Peyer's patch (tissue), 4 donors: ENCODE data around the gene DCAF11. TPM values are rescaled to one million over a fixed set of nuclear protein-coding genes. Genes with fewer than 3 reads are reported as not detected.

Source experiments
- DNase-seq, 3 donors: peaks; one replicate each; pipeline ENCODE4 v3.0.0-alpha.2; 2017 to 2019
- H3K27ac ChIP-seq, 4 donors: fragments of 200-600 bp; sonication (generic); one replicate each; pipeline ENCODE4 v1.5.1; 2016 to 2019
- H3K27me3 ChIP-seq, 2 donors: fragments of 200-600 bp; sonication (generic); one replicate each; pipeline ENCODE4 v1.5.1; 2019
- H3K36me3 ChIP-seq, 3 donors: fragments of 200-600 bp; sonication (generic); one replicate each; pipeline ENCODE4 v1.5.1; 2016 to 2019
- H3K4me1 ChIP-seq, 4 donors: fragments of 200-600 bp; sonication (generic); one replicate each; pipeline ENCODE4 v1.5.1; 2016 to 2019
- H3K4me3 ChIP-seq, 4 donors: fragments of 200-600 bp; sonication (generic); 1 replicate in 3 of 4; 2 replicates in 1 of 4; pipeline ENCODE4 v1.5.1; 2016 to 2019; ENCODE audit warnings: mild to moderate bottlenecking in 1 of 4
- H3K9me3 ChIP-seq, 4 donors: fragments of 200-600 bp; sonication (generic); one replicate each; pipeline ENCODE4 v1.5.1; 2016 to 2019; ENCODE audit warnings: mild to moderate bottlenecking in 1 of 4
- POLR2A ChIP-seq, 2 donors: fragments of 450-650 bp; IDR thresholded peaks; one replicate each; pipeline ENCODE4 v1.5.1; 2017; ENCODE audit warnings: antibody characterized with exemption in 2 of 2, mild to moderate bottlenecking in 2 of 2, moderate library complexity in 2 of 2
- total RNA-seq, 4 donors: library from RNA; depleted of rRNA; stranded (reverse); fragments of >200 nt; gene quantifications; one replicate each; pipeline ENCODE4 v1.1.0, GENCODE V29; 2016
- TF ChIP-seq, protein P1 (sequence below), 6 experiments: fragments of 450-650 bp in 4 of 6; fragments of 200-600 bp in 2 of 6; sonication (generic) in 1 of 6; IDR thresholded peaks; one replicate each; pipeline ENCODE4 v1.5.1; 2017 to 2019; ENCODE audit warnings: antibody characterized with exemption in 6 of 6, mild to moderate bottlenecking in 3 of 6, moderate library complexity in 1 of 6

The DCAF11 gene
- total RNA-seq, 4 donors from 2014 or later = 113 to 214 (median 176) TPM

DNA sequence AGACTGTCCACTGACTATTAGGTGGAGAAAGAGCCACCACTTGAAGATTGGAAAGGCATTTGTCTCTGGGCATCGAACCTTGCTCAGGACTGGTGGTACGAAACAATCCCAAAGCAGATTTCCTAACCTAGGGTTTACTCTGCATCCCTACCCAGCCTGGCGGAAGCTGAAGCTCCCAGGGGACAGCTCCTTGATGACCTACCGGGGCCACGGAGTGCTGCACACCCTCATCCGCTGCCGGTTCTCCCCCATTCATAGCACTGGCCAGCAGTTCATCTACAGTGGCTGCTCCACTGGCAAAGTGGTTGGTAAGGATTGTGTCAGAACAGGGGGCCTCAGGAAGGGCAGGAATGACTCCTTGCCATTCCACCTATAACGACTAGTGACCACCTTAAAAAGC, 6.6 kb downstream of the DCAF11 start:
- H3K36me3 ChIP-seq = peaks cover 0 to 80% (median 3%) of the 10 kb centered on the region in 3 donors
- no peak overlapping the region for H3K27ac ChIP-seq
- H3K4me3 ChIP-seq = no peak overlapping the region
- peaks cover 0 to 12% (median 2%) of the 10 kb centered on the region in 4 donors for H3K4me1 ChIP-seq
- no peak for DNase-seq
- no peaks in the 10 kb centered on the region for H3K27me3 ChIP-seq
- H3K9me3 ChIP-seq = no peaks in the 10 kb centered on the region
- TF ChIP-seq POLR2A (IDR thresholded peaks at IDR 0.05) = no peak
- TF ChIP-seq, protein P1, sequence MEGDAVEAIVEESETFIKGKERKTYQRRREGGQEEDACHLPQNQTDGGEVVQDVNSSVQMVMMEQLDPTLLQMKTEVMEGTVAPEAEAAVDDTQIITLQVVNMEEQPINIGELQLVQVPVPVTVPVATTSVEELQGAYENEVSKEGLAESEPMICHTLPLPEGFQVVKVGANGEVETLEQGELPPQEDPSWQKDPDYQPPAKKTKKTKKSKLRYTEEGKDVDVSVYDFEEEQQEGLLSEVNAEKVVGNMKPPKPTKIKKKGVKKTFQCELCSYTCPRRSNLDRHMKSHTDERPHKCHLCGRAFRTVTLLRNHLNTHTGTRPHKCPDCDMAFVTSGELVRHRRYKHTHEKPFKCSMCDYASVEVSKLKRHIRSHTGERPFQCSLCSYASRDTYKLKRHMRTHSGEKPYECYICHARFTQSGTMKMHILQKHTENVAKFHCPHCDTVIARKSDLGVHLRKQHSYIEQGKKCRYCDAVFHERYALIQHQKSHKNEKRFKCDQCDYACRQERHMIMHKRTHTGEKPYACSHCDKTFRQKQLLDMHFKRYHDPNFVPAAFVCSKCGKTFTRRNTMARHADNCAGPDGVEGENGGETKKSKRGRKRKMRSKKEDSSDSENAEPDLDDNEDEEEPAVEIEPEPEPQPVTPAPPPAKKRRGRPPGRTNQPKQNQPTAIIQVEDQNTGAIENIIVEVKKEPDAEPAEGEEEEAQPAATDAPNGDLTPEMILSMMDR (IDR thresholded peaks at IDR 0.05) = no peak

- DNase-seq = no peak
- H3K27me3 ChIP-seq = no peaks in the 10 kb centered on the region
- H3K36me3 ChIP-seq = peaks cover 0 to 73% (median 3%) of the 10 kb centered on the region in 3 donors
Observed at GRCh38 chr14:24122416-24122815, 7.8 kb downstream of the DCAF11 start.

DNA sequence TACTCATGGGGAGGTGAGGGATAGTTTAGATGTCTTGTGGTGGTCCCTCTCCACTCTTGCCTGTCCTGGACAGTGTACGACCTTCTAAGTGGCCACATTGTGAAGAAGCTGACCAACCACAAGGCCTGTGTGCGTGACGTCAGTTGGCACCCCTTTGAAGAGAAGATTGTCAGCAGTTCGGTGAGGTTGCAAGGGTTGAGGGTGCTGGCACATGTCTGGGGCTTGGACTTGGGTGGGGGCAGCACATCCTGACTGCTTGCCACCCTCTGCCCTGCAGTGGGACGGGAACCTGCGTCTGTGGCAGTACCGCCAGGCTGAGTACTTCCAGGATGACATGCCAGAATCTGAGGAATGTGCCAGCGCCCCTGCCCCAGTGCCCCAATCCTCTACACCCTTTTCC, 8.3 kb downstream of the DCAF11 start:
- H3K27me3 ChIP-seq = no peaks in the 10 kb centered on the region
- peak overlapping the region in 1 of 4 donors; percentile 18 for H3K27ac ChIP-seq
- H3K9me3 ChIP-seq = no peaks in the 10 kb centered on the region
- peaks cover 0 to 68% (median 3%) of the 10 kb centered on the region in 3 donors for H3K36me3 ChIP-seq
- TF ChIP-seq, protein P1 (IDR thresholded peaks at IDR 0.05) = no peak
- TF ChIP-seq POLR2A (IDR thresholded peaks at IDR 0.05) = no peak
- H3K4me1 ChIP-seq = no peaks in the 10 kb centered on the region
- no peak for DNase-seq
- H3K4me3 ChIP-seq = no peak overlapping the region

More at GRCh38 chr14:24122416-24122815, 7.8 kb downstream of the DCAF11 start:
- H3K27ac ChIP-seq = peak overlapping the region in 1 of 4 donors; percentile 31
- no peaks in the 10 kb centered on the region for H3K9me3 ChIP-seq
- TF ChIP-seq, protein P1 (IDR thresholded peaks at IDR 0.05) = no peak
- TF ChIP-seq POLR2A (IDR thresholded peaks at IDR 0.05) = no peak
- H3K4me3 ChIP-seq = no peak overlapping the region
- H3K4me1 ChIP-seq = peaks cover 0 to under 1% (median 0%) of the 10 kb centered on the region in 4 donors

DNA sequence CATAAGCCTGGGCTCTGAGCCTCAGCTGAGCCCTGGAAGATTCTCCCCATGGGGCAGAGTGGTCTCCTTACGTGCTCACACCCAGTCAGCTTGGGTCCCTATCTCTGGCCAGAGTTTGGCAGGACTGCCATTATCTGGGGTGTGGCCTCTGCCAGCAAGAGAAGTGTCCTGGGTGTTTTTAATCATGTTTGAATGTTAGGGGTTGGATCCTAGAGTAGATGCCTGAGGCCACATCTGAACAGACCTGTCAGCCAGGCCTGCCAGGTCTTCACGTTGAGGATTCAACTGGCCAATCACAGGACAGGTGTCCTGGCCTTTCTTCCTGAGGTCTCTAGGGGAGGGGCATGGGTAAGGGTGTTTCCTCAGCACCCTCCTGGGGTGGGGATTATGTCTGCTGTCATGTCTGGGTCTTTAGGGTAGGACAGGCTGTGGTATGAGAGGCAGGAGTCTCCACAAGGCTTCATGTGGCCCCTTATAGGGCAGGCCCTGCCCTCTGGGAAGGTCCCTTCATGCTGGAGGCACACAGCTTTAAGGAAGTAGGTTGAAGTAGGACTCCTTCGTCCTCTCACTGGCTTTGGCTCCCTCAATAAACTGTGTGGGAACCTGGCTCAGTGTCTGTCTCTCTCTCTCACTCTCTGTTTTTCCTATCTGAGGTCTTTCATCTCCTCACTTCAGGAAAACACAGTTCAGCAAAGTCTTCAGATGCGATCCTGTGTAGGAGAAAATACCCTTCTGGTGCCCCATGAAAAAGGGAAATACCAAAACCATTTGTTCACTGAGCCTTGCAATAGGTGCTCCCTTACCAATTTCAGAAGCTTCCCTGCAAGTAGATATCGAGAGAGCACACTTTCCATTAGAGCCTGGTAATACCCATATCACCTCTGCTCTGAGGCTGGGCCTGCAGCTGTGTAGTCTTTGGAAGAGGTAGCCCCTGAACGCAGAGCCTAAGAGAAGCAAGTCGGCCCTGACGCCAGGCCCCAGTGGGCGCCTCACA, 9.1 kb downstream of the DCAF11 start:
- no peak for TF ChIP-seq POLR2A (IDR thresholded peaks at IDR 0.05)
- TF ChIP-seq, protein P1 (IDR thresholded peaks at IDR 0.05) = no peak
- no peaks in the 10 kb centered on the region for H3K4me1 ChIP-seq
- H3K4me3 ChIP-seq = no peak overlapping the region
- H3K36me3 ChIP-seq = peaks cover 0 to 60% (median 3%) of the 10 kb centered on the region in 3 donors
- H3K27me3 ChIP-seq = no peaks in the 10 kb centered on the region
- DNase-seq = no peak
- H3K9me3 ChIP-seq = no peaks in the 10 kb centered on the region
- peak overlapping the region in 1 of 4 donors; percentile 52 for H3K27ac ChIP-seq

DNA sequence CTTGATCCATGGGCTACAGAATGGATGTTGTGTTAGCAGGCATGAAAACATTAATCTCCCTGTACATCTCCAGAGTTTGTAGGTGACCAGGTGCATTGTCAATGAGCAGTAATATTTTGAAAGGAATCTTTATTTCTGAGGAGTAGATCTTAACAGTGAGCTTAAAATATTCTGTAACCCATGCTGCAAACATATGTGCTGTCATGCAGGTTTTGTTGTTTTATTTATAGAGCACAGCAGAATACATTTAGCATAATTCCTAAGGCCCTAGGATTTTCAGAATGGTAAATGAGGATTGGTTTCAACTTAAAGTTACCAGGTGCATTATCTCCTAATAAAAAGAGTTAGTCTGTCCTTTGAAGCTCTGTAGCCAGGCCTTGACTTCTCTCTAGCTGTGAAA, 12.4 kb downstream of the DCAF11 start:
- no peaks in the 10 kb centered on the region for H3K4me1 ChIP-seq
- TF ChIP-seq, protein P1 (IDR thresholded peaks at IDR 0.05) = no peak
- no peak for TF ChIP-seq POLR2A (IDR thresholded peaks at IDR 0.05)
- H3K27ac ChIP-seq = no peak overlapping the region
- H3K4me3 ChIP-seq = no peak overlapping the region
- no peak for DNase-seq
- H3K36me3 ChIP-seq = peaks cover 0 to 27% (median 0%) of the 10 kb centered on the region in 3 donors
- no peaks in the 10 kb centered on the region for H3K9me3 ChIP-seq
- no peaks in the 10 kb centered on the region for H3K27me3 ChIP-seq
